NB4 (cell line): ENCODE measurements around the gene BTAF1.

Experiments
- MYC ChIP-seq: IDR thresholded peaks from 2 replicates; pipeline ENCODE4 v1.6.1; 2011; ENCODE audit warnings: low read depth, low read length
- TF ChIP-seq, protein P1 (sequence below): IDR thresholded peaks from one replicate; pipeline ENCODE4 v1.5.1; 2012; ENCODE audit warnings: low read depth, low read length

DNA sequence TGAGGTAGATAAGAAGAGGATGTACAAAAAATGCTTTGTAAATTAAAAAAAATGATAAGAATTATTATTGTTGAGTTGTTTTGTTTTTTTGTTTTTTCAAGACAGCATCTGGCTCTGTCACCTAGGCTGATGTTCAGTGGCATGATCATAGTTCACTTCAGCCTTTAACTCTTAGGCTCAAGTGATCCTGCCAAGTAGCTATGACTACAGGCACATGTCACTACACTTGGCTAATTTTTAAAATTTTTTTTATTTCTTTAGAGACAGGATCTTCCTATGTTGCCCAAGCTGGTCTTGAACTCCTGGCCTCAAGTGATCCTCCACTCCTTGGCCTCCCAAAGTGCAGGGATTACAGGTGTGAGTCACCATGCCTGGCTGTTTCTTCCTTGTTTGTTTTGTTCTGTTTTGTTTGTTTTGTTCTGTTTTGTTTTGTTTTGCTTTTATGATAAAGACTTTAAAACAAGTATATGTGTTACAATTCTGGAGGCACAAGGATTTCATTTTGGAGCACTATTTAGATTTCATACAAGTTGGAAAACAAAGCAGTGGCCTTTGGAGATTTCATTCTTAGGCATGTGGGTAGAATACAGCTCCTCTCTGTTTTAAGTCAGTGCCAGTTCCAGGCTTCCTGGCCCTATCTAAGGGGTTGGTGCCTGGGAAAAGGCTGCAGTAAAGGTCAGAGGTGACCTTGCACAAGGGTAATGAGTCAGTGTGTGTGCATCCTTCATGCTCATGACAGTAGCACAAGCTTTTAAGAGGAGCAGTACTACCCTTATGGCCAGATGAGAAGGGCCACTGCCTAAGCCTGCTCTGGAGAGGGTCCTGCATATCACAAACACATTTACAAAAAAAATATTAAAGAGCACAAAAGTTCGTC, 32.2 kb upstream of the BTAF1 start:
- TF ChIP-seq, protein P1, sequence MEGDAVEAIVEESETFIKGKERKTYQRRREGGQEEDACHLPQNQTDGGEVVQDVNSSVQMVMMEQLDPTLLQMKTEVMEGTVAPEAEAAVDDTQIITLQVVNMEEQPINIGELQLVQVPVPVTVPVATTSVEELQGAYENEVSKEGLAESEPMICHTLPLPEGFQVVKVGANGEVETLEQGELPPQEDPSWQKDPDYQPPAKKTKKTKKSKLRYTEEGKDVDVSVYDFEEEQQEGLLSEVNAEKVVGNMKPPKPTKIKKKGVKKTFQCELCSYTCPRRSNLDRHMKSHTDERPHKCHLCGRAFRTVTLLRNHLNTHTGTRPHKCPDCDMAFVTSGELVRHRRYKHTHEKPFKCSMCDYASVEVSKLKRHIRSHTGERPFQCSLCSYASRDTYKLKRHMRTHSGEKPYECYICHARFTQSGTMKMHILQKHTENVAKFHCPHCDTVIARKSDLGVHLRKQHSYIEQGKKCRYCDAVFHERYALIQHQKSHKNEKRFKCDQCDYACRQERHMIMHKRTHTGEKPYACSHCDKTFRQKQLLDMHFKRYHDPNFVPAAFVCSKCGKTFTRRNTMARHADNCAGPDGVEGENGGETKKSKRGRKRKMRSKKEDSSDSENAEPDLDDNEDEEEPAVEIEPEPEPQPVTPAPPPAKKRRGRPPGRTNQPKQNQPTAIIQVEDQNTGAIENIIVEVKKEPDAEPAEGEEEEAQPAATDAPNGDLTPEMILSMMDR, result no peak
- no peak for TF ChIP-seq MYC
